ENCODE data around the gene UCKL1.

UCKL1 gene

GRCh38 chr20:63957690-63958441 lies 1.6 kb upstream of the UCKL1 start:
- Histone ChIP-seq H3K27me3 (ENCODE audit: control insufficient read depth, insufficient read depth, low read length, poor library complexity, severe bottlenecking) (no peaks in the 10 kb centered on the region), H3K4me1 (ENCODE audit: control insufficient read depth, insufficient read depth, low read length) (peaks cover 25% of the 10 kb centered on the region), H3K36me3 (ENCODE audit: control insufficient read depth, insufficient read depth, low read length) (peaks cover 11% of the 10 kb centered on the region), H3K9me3 (ENCODE audit: control insufficient read depth, low read length) (no peaks in the 10 kb centered on the region), H3K27ac (ENCODE audit: insufficient read depth, low read depth, low read length, poor library complexity, severe bottlenecking) (no peak overlapping the region), H3K4me3 (ENCODE audit: insufficient read depth, low read depth, low read length) (no peak overlapping the region)
- 49 to 54% methylated on average over 13 of the region's 13 CpGs for WGBS, 2 experiments

GRCh38 chr20:63957004-63957689 lies 931 bp upstream of the UCKL1 start:
- H3K27me3 ChIP-seq (ENCODE audit: control insufficient read depth, insufficient read depth, low read length, poor library complexity, severe bottlenecking): no peaks in the 10 kb centered on the region
- no peaks in the 10 kb centered on the region for H3K9me3 ChIP-seq (ENCODE audit: control insufficient read depth, low read length)
- WGBS, 2 experiments: 4% methylated on average over 28 of the region's 28 CpGs
- H3K4me1 ChIP-seq (ENCODE audit: control insufficient read depth, insufficient read depth, low read length): peaks cover 25% of the 10 kb centered on the region
- H3K27ac ChIP-seq (ENCODE audit: insufficient read depth, low read depth, low read length, poor library complexity, severe bottlenecking): peak overlapping the region; percentile 66
- peak overlapping the region; percentile 46 for H3K4me3 ChIP-seq (ENCODE audit: insufficient read depth, low read depth, low read length)
- H3K36me3 ChIP-seq (ENCODE audit: control insufficient read depth, insufficient read depth, low read length): peaks cover 9% of the 10 kb centered on the region

- H3K9me3 ChIP-seq (ENCODE audit: control insufficient read depth, low read length): no peaks in the 10 kb centered on the region
- WGBS, 2 experiments: 0 to 5% methylated on average over 10 to 15 of the region's 15 CpGs
- peaks cover 27% of the 10 kb centered on the region for H3K4me1 ChIP-seq (ENCODE audit: control insufficient read depth, insufficient read depth, low read length)
- peak overlapping the region; percentile 46 for H3K4me3 ChIP-seq (ENCODE audit: insufficient read depth, low read depth, low read length)
- H3K27me3 ChIP-seq (ENCODE audit: control insufficient read depth, insufficient read depth, low read length, poor library complexity, severe bottlenecking): no peaks in the 10 kb centered on the region
- H3K27ac ChIP-seq (ENCODE audit: insufficient read depth, low read depth, low read length, poor library complexity, severe bottlenecking): no peak overlapping the region
- H3K36me3 ChIP-seq (ENCODE audit: control insufficient read depth, insufficient read depth, low read length): peaks cover 6% of the 10 kb centered on the region
Measured at GRCh38 chr20:63956664-63957003, 418 bp upstream of the UCKL1 start.

GRCh38 chr20:63955281-63955826 lies 862 bp downstream of the UCKL1 start:
- peaks cover 28% of the 10 kb centered on the region for H3K4me1 ChIP-seq (ENCODE audit: control insufficient read depth, insufficient read depth, low read length)
- no peak overlapping the region for H3K27ac ChIP-seq (ENCODE audit: insufficient read depth, low read depth, low read length, poor library complexity, severe bottlenecking)
- no peaks in the 10 kb centered on the region for H3K27me3 ChIP-seq (ENCODE audit: control insufficient read depth, insufficient read depth, low read length, poor library complexity, severe bottlenecking)
- 5 to 7% methylated on average over 31 of the region's 31 CpGs for WGBS, 2 experiments
- peak overlapping the region; percentile 98 for H3K4me3 ChIP-seq (ENCODE audit: insufficient read depth, low read depth, low read length)
- H3K9me3 ChIP-seq (ENCODE audit: control insufficient read depth, low read length): no peaks in the 10 kb centered on the region
- H3K36me3 ChIP-seq (ENCODE audit: control insufficient read depth, insufficient read depth, low read length): no peaks in the 10 kb centered on the region

GRCh38 chr20:63953764-63954429 lies 2.3 kb downstream of the UCKL1 start:
- Histone ChIP-seq H3K27ac (ENCODE audit: insufficient read depth, low read depth, low read length, poor library complexity, severe bottlenecking) (no peak overlapping the region), H3K4me1 (ENCODE audit: control insufficient read depth, insufficient read depth, low read length) (peaks cover 32% of the 10 kb centered on the region), H3K27me3 (ENCODE audit: control insufficient read depth, insufficient read depth, low read length, poor library complexity, severe bottlenecking) (no peaks in the 10 kb centered on the region), H3K4me3 (ENCODE audit: insufficient read depth, low read depth, low read length) (no peak overlapping the region), H3K9me3 (ENCODE audit: control insufficient read depth, low read length) (no peaks in the 10 kb centered on the region), H3K36me3 (ENCODE audit: control insufficient read depth, insufficient read depth, low read length) (no peaks in the 10 kb centered on the region)
- 90% methylated on average over 13 of the region's 13 CpGs for WGBS, 2 experiments

DNA sequence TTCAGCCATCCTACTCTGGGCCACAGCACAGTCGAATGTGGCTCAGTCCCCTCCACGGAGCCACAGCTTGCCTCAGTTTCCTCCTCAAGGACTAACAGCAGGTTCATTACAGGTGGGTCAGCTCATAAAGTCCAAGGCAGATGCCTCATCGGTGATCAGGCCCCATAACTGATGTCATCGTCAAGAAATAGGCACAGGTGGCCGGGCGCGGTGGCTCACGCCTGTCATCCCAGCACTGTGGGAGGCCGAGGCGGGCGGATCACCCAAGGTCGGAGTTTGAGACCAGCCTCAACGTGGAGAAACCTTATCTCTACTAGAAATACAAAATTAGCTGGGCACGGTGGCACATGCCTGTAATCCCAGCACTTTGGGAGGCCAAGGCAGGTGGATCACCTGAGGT lies 3.4 kb downstream of the UCKL1 start:
- 93% methylated on average over 14 of the region's 14 CpGs for WGBS, 2 experiments
- peaks cover 25% of the 10 kb centered on the region for H3K4me1 ChIP-seq (ENCODE audit: control insufficient read depth, insufficient read depth, low read length)
- H3K4me3 ChIP-seq (ENCODE audit: insufficient read depth, low read depth, low read length): no peak overlapping the region
- no peaks in the 10 kb centered on the region for H3K27me3 ChIP-seq (ENCODE audit: control insufficient read depth, insufficient read depth, low read length, poor library complexity, severe bottlenecking)
- H3K27ac ChIP-seq (ENCODE audit: insufficient read depth, low read depth, low read length, poor library complexity, severe bottlenecking): no peak overlapping the region
- H3K36me3 ChIP-seq (ENCODE audit: control insufficient read depth, insufficient read depth, low read length): no peaks in the 10 kb centered on the region
- no peaks in the 10 kb centered on the region for H3K9me3 ChIP-seq (ENCODE audit: control insufficient read depth, low read length)

- no peak overlapping the region for H3K27ac ChIP-seq (ENCODE audit: insufficient read depth, low read depth, low read length, poor library complexity, severe bottlenecking)
Measured at GRCh38 chr20:63952210-63952535, 4.0 kb downstream of the UCKL1 start.

DNA sequence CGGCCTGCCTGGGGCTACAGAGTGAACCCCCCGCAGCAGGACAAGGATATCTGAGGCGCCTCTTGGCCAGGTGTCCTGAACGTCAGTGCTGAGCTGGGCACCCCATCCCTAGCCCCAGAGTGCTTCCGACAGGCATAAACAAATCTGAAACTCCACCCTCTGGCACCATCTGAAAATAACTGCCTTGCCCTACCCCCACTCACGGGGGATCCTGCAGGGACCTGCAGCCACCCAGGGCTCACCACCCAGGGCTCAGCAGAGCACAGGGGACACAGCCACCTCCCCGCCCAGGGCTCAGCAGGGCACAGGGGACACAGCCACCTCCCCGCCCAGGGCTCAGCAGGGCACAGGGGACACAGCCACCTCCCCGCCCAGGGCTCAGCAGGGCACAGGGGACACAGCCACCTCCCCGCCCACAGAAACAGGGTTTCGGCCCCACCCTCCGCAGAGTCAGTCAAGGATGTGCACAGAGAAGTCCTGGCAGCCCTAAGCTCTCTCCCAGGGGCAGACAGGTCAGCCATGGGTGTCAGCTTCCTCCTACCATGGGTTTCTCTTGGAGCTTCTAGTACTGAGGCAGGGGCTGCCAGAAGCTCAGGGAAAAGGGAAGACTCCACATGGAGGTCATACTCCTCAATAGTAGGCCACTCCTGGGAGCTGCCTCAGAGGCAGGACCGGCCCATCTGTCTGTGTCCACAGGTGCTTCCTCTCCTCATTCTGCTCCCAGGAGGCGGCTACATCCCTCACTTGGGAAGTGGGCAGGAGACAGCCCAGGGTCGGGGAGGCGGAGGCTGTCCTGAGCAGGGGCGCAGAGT lies 4.6 kb downstream of the UCKL1 start:
- WGBS, 2 experiments: 87 to 90% methylated on average over 17 of the region's 17 CpGs
- H3K27ac ChIP-seq (ENCODE audit: insufficient read depth, low read depth, low read length, poor library complexity, severe bottlenecking): no peak overlapping the region
- H3K4me3 ChIP-seq (ENCODE audit: insufficient read depth, low read depth, low read length): no peak overlapping the region
- no peaks in the 10 kb centered on the region for H3K36me3 ChIP-seq (ENCODE audit: control insufficient read depth, insufficient read depth, low read length)
- H3K9me3 ChIP-seq (ENCODE audit: control insufficient read depth, low read length): no peaks in the 10 kb centered on the region
- peaks cover 20% of the 10 kb centered on the region for H3K4me1 ChIP-seq (ENCODE audit: control insufficient read depth, insufficient read depth, low read length)
- H3K27me3 ChIP-seq (ENCODE audit: control insufficient read depth, insufficient read depth, low read length, poor library complexity, severe bottlenecking): no peaks in the 10 kb centered on the region

More at GRCh38 chr20:63952210-63952535, 4.0 kb downstream of the UCKL1 start:
- Histone ChIP-seq H3K27me3 (ENCODE audit: control insufficient read depth, insufficient read depth, low read length, poor library complexity, severe bottlenecking) (no peaks in the 10 kb centered on the region), H3K36me3 (ENCODE audit: control insufficient read depth, insufficient read depth, low read length) (no peaks in the 10 kb centered on the region), H3K4me3 (ENCODE audit: insufficient read depth, low read depth, low read length) (no peak overlapping the region), H3K9me3 (ENCODE audit: control insufficient read depth, low read length) (no peaks in the 10 kb centered on the region), H3K4me1 (ENCODE audit: control insufficient read depth, insufficient read depth, low read length) (peaks cover 20% of the 10 kb centered on the region)
- WGBS, 2 experiments: 93 to 95% methylated on average over 15 of the region's 15 CpGs

DNA sequence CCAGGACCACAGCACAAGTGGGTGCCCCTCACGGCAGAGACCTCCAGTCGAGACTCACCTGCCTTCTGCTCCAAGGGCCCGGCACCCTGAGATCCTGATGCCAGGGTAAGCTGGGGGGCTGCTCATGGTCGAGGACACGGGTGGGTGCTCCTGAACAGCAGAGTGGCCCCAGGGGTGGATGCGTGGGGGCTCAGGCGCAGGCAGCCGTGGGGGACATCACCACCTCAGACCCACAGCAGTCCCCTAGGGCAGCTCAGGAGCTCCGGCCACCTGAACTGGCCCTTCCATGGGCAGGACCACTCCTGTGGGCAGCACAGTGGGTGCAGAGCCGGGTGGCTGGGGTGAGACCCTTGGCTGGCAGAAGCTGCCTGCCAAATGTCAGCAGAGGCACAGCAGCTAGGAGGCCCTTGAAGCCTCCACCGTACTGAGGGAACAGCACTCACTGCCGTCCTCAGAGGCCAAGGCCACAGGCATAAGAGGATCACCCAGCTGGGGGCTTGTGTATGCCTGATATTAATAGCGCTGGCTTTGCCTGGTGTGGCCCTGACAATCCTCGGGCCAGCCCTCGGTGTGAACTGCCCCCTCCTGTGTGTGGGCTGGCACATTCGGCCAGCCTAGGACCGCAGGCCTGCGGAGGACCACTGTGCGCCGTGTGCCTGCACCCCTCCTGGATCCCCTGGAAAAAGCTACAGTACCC lies 5.4 kb downstream of the UCKL1 start:
- WGBS, 2 experiments: 94% methylated on average over 20 of the region's 20 CpGs
- Histone ChIP-seq H3K27ac (ENCODE audit: insufficient read depth, low read depth, low read length, poor library complexity, severe bottlenecking) (no peak overlapping the region), H3K4me3 (ENCODE audit: insufficient read depth, low read depth, low read length) (no peak overlapping the region), H3K27me3 (ENCODE audit: control insufficient read depth, insufficient read depth, low read length, poor library complexity, severe bottlenecking) (no peaks in the 10 kb centered on the region), H3K4me1 (ENCODE audit: control insufficient read depth, insufficient read depth, low read length) (peaks cover 20% of the 10 kb centered on the region), H3K36me3 (ENCODE audit: control insufficient read depth, insufficient read depth, low read length) (no peaks in the 10 kb centered on the region), H3K9me3 (ENCODE audit: control insufficient read depth, low read length) (no peaks in the 10 kb centered on the region)
